HG02870 (cell line): ENCODE results near the gene DOCK10.

Experiments
- ATAC-seq: cut with Tn5 transposase; IDR thresholded peaks from one replicate; pipeline ENCODE4 v1.9.1; 2021; ENCODE audit warnings: mild to moderate bottlenecking, moderate library complexity; ENCODE audit not compliant: unreplicated experiment

DOCK10 gene

GRCh38 chr2:224796695-224797305, 245.5 kb downstream of the DOCK10 start:
- no peak for ATAC-seq

- no peak for ATAC-seq
Observed at GRCh38 chr2:224793946-224794345, 248.3 kb downstream of the DOCK10 start.

GRCh38 chr2:224786848-224787247, 255.4 kb downstream of the DOCK10 start:
- ATAC-seq: no peak

GRCh38 chr2:224781400-224781799, 260.9 kb downstream of the DOCK10 start:
- no peak for ATAC-seq

- no peak for ATAC-seq
Observed at GRCh38 chr2:224780823-224781222, 261.4 kb downstream of the DOCK10 start.

GRCh38 chr2:224780106-224780505, 262.2 kb downstream of the DOCK10 start:
- ATAC-seq: no peak

GRCh38 chr2:224778474-224778877, 263.8 kb downstream of the DOCK10 start:
- peak; percentile 62 for ATAC-seq

GRCh38 chr2:224777559-224777930, 264.7 kb downstream of the DOCK10 start:
- ATAC-seq: no peak

GRCh38 chr2:224776795-224777558, 265.3 kb downstream of the DOCK10 start:
- no peak for ATAC-seq

- ATAC-seq: no peak
Observed at GRCh38 chr2:224775647-224776046, 266.6 kb downstream of the DOCK10 start.

- ATAC-seq: no peak
Observed at GRCh38 chr2:224774735-224775134, 267.5 kb downstream of the DOCK10 start.

- no peak for ATAC-seq
Observed at GRCh38 chr2:224772494-224772893, 269.8 kb downstream of the DOCK10 start.

- no peak for ATAC-seq
Observed at GRCh38 chr2:224769489-224769888, 272.8 kb downstream of the DOCK10 start.

- peak; percentile 65 for ATAC-seq
Observed at GRCh38 chr2:224764565-224765236, 277.6 kb downstream of the DOCK10 start.

GRCh38 chr2:224757934-224758548, 284.2 kb downstream of the DOCK10 start:
- no peak for ATAC-seq

GRCh38 chr2:224753743-224754540, 288.3 kb downstream of the DOCK10 start:
- ATAC-seq: no peak

- peak; percentile 62 for ATAC-seq
Observed at GRCh38 chr2:224751996-224752698, 290.1 kb downstream of the DOCK10 start.

- ATAC-seq: no peak
Observed at GRCh38 chr2:224749136-224749535, 293.1 kb downstream of the DOCK10 start.

GRCh38 chr2:224747765-224748164, 294.5 kb downstream of the DOCK10 start:
- no peak for ATAC-seq

- no peak for ATAC-seq
Observed at GRCh38 chr2:224736227-224736626, 306.0 kb downstream of the DOCK10 start.
